HG02610 (cell line): ENCODE measurements around the gene SLC2A9.

Experiments used
- ATAC-seq: cut with Tn5 transposase; IDR thresholded peaks from one replicate; pipeline ENCODE4 v1.9.1; 2021; ENCODE audit warnings: mild to moderate bottlenecking, moderate library complexity; ENCODE audit not compliant: unreplicated experiment

The SLC2A9 gene

DNA sequence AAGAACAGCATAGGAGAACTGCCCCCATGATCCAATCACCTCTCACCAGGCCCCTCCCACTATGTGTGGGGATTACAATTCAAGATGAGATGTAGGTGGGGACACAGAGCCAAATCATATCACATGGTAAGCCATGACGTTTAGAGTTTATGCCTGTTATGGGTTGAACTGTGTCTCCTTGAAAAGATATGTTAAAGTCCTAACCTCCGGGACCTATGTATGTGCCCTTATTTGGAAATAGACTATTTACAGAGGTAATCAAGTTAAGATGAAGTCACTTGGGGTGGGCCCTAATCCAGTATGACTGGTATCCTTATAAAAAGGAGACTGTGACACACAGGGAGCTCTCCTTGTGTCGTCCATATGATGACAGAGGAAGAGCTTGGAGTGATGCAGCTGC is 25.2 kb upstream of the SLC2A9 start:
- ATAC-seq, result no peak

- ATAC-seq, result no peak
Observed at GRCh38 chr4:10045481-10045880, 24.2 kb upstream of the SLC2A9 start.

GRCh38 chr4:10041036-10041435 is 19.7 kb upstream of the SLC2A9 start:
- no peak for ATAC-seq

- no peak for ATAC-seq
Observed at GRCh38 chr4:10040049-10040892, 19.0 kb upstream of the SLC2A9 start.

- no peak for ATAC-seq
Observed at GRCh38 chr4:10036807-10037342, 15.6 kb upstream of the SLC2A9 start.

GRCh38 chr4:10035130-10035529 is 13.8 kb upstream of the SLC2A9 start:
- ATAC-seq, result no peak

DNA sequence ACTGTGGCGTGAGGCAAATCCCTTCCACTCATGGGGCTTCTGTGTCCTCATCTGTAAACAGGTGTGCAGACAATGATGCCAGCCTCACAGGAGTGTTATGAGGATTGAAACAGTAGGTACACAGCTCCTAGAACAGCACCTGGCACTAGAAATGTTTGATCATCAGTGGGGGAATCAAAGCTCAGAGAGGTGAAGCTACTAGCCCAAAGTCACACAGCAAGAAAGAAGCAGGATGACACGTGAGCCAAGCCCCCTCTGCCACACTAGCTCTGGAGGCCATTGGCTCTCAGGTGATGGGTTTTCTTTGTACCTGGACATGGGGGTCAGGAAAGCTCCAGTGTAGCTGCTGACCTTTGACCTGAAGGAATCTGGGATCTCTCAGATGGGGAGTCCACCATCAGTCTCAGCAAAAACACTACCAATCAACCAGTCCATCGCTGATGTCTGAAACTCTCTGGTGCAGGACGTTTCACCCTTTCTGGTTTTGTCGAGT is 13.4 kb upstream of the SLC2A9 start:
- no peak for ATAC-seq

DNA sequence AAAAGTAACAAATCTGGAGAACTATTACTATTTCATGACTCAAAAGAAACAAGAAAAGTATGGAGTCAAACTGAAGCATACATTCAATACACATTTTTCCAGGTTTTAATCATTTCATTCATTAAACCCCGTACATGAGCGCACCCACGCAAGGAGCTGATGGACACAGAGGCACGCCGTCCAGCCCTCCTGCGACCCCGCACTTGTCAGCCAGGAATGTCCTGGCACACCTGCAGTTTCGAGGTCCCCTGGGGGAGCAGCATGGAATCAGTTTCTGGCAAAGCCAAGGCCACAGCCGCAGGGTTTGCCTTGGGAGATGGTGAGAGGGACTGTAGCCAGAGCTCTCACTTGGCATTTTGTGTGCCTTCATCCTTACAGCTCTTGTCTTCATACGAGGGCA is 12.8 kb upstream of the SLC2A9 start:
- ATAC-seq, result no peak

- ATAC-seq, result no peak
Observed at GRCh38 chr4:10033191-10033881, 12.0 kb upstream of the SLC2A9 start.

- ATAC-seq, result no peak
Observed at GRCh38 chr4:10032625-10033024, 11.3 kb upstream of the SLC2A9 start.

- ATAC-seq, result no peak
Observed at GRCh38 chr4:10031668-10032590, 10.6 kb upstream of the SLC2A9 start.

DNA sequence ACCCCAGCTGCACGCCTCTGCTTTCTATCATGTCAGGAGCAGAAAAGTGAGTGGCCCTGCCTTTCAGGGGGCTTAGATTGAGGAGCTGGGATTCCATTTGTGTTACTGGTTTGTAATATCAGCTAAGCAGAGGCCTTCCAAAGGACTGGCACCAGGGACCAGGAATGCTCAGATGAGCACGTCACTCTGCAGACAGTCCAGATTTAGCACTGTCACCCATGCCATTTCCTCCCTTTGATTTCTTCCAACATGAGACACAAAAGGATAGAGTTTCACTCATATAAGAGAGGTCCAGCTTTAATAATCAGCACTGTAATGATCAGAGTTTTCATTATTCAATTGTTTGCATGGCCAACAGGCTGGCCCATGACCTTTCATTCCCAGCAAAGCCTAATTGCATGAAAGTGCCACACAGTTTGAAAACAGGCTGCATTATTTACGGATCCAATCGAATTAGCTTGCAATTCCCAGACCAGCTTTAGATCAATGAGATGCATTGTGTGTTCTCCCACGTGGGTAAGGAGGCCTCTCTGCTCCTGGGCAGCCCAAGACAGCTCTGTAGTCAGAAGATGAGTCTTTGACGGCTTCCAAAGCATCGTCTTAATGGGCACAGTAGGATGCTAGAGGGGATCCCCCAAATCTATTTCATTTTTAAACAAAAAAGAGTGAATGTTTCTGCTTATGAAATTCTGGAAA is 9.8 kb upstream of the SLC2A9 start:
- no peak for ATAC-seq

DNA sequence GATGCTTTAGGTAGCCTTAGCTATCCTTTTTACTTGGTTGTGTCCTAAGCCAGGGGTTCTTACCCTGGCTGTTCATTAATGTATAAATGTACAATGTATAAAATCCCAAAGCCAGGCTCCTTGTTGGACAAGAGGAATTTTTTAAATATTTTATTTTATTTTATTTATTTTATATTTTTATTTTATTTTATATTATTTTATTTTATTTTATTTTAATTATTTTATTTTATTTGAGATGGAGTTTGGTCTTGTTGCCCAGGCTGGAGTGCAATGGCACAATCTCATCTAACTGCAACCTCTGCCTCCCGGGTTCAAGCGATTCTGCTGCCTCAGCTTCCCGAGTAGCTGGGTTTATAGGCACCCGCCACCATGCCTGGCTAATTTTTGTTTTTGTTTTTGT is 8.1 kb upstream of the SLC2A9 start:
- no peak for ATAC-seq

DNA sequence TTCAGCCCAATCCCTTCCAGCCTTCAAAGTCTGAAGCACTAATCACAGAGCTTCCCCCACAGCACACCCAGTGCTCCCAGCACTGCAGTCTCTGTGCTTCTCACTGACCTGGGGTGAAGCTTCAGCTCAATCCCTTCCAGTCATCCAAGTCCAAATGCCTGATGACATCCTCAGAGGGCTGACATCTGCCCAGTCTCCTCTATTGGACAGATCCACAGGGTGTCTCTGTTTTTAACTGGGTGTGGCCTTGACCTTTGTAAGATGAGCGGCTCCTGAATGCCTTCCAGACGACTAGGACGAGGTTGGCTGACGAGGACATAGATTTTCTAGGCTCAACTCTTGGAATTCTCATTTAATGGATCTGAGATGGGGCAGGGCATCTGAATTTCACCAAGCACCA is 7.6 kb upstream of the SLC2A9 start:
- no peak for ATAC-seq

DNA sequence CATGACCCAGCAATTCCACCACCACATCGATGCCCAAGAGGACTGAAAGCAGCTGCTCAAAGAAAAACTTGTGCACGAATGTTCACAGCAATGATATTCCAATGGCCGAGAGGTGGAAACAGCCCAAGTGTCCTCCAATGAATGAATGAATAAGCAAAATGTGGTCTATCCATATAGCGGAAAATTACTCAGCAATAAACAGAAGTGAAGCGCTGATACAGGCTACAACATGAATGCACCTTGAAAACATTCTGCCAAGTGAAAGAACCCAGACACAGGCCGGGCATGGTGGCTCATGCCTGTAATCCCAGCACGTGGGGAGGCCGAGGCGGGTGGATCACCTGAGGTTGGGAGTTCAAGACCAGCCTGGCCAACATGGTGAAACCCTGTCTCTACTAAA is 5.2 kb upstream of the SLC2A9 start:
- no peak for ATAC-seq

- ATAC-seq, result no peak
Observed at GRCh38 chr4:10025230-10025806, 4.0 kb upstream of the SLC2A9 start.

DNA sequence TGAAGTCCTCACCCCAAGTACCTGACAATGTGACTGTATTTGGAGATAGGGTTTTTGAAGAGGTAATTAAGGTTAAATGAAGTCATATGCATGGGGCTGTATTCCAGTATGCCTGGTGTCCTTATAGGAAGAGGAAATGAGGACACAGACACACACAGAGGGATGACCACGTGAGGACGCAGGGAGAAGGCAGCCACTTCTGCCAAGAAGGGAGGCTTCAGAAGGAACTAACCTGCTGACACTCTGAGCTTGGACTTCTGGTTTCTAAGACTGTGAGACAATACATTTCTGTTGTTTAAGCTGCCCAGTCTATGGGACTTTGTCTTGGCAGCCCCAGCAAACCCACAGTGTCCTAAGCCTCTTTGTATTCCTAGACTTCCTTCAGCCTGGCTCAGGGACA is 3.0 kb upstream of the SLC2A9 start:
- ATAC-seq, result no peak

GRCh38 chr4:10023806-10024205 is 2.5 kb upstream of the SLC2A9 start:
- ATAC-seq, result no peak

GRCh38 chr4:10023050-10023419 is 1.7 kb upstream of the SLC2A9 start:
- no peak for ATAC-seq
